ENCODE measurements around the gene HOMER2.
"Not testable (repeated sequence)": the region's sequence is repeated elsewhere in the genome, so short reads cannot be mapped to it uniquely, and the experiment has no call there.

The HOMER2 gene

GRCh38 chr15:82873000-82873680 is 79.4 kb downstream of the HOMER2 start:
- H3K4me3 ChIP-seq (ENCODE audit: low read depth, low read length): no peak overlapping the region
- TF ChIP-seq CTCF (IDR thresholded peaks at IDR 0.05; ENCODE audit: control insufficient read depth, extremely low read depth, insufficient read depth): no peak
- no peak for DNase-seq (ENCODE audit: low read depth)

DNA sequence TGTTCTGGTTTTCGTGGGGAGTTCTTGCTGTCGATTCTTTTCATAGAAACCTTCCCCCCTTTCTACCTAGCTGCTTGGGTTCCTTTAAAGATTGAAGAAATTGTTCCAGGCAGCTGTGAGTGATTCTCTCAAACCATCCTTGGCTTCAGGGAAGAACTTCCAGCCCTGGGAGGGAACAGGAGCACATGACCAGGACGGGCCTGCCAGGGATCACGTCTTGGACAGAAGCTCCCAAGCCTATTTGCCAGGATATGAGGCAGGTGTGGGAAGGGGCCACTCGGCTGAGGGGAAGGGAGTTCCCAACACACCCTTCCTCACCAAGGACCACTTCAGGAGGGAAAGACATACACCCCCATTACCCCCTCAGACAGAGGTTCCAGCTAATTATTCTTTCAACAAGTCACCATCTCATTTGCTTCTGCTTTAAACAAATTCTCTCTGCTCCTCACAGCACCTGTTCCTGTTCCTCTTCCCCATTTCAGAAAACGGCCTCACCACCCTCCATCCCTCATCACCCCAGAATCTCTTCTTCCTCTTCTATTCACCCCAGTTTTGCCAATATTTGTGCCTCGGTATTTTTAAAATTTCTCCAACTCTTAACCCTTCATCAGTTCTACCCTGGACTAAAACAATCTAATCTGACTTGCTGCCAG is 80.6 kb downstream of the HOMER2 start:
- H3K4me3 ChIP-seq (ENCODE audit: low read depth, low read length): no peak overlapping the region
- no peak for TF ChIP-seq CTCF (IDR thresholded peaks at IDR 0.05; ENCODE audit: control insufficient read depth, extremely low read depth, insufficient read depth)
- no peak for DNase-seq (ENCODE audit: low read depth)

GRCh38 chr15:82871358-82871757 is 81.2 kb downstream of the HOMER2 start:
- DNase-seq (ENCODE audit: low read depth): no peak
- no peak overlapping the region for H3K4me3 ChIP-seq (ENCODE audit: low read depth, low read length)
- TF ChIP-seq CTCF (IDR thresholded peaks at IDR 0.05; ENCODE audit: control insufficient read depth, extremely low read depth, insufficient read depth): no peak

- no peak for DNase-seq (ENCODE audit: low read depth)
These were observed 81.7 kb downstream of the HOMER2 start for GRCh38 chr15:82870727-82871320.

GRCh38 chr15:82865981-82866380 is 86.5 kb downstream of the HOMER2 start:
- not testable (repeated sequence) for H3K4me3 ChIP-seq (ENCODE audit: low read depth, low read length); DNase-seq (ENCODE audit: low read depth)

More at GRCh38 chr15:82870727-82871320, 81.7 kb downstream of the HOMER2 start:
- H3K4me3 ChIP-seq (ENCODE audit: low read depth, low read length): no peak overlapping the region
- TF ChIP-seq CTCF (IDR thresholded peaks at IDR 0.05; ENCODE audit: control insufficient read depth, extremely low read depth, insufficient read depth): no peak

GRCh38 chr15:82865581-82865980 is 86.9 kb downstream of the HOMER2 start:
- not testable (repeated sequence) for DNase-seq (ENCODE audit: low read depth); H3K4me3 ChIP-seq (ENCODE audit: low read depth, low read length)

DNA sequence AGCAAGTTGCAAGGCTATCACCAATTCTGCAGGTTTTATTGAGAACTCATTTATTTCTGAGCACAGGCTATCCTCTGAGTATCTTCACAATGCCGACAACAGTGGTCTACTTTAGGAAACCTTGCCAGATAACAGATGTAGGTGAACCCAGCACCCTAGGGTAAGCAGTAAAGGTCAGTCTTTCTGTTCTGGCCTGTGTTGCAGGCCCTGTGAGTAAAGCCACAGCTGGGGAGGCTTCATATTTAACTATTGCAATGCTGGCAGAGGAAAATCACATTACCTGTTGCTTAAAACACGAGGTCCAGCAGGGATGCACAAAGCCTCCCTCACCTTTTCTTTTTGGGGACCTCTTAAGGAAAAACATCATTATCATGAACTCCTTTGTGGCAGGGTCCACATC is 87.6 kb downstream of the HOMER2 start:
- TF ChIP-seq CTCF (IDR thresholded peaks at IDR 0.05; ENCODE audit: control insufficient read depth, extremely low read depth, insufficient read depth): no peak
- H3K4me3 ChIP-seq (ENCODE audit: low read depth, low read length): no peak overlapping the region
- no peak for DNase-seq (ENCODE audit: low read depth)

DNA sequence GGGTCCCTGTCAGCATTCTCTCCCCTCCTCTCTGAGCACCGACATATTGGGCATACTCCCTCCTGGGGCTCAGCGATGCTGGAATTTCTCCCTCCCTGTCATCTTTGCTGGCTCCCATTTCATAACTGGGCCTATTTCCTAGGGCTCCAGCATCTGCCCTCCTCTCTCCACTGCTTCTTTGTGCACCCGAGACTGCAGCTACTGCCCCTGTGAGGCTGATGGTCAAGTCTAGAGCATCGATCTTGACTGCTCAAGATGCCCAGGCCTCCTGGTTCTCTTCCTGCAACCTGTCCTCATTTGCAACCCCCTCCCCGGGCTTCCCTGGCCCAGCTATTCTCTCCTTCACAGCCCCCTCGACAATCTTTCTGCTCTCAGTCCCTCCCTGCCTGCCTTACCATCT is 89.6 kb downstream of the HOMER2 start:
- DNase-seq (ENCODE audit: low read depth): no peak
- TF ChIP-seq CTCF (IDR thresholded peaks at IDR 0.05; ENCODE audit: control insufficient read depth, extremely low read depth, insufficient read depth): no peak
- H3K4me3 ChIP-seq (ENCODE audit: low read depth, low read length): no peak overlapping the region
